Right atrium auricular region (tissue), 2 donors: ENCODE results near the gene TMEM208. TPM values are rescaled to one million over a fixed set of nuclear protein-coding genes. Genes with fewer than 3 reads are reported as not detected.

Source experiments
- DNase-seq: peaks from one replicate; pipeline ENCODE4 v3.0.0-alpha.2; 2019; ENCODE audit warnings: low spot score
- H3K27ac ChIP-seq, 2 donors: fragments of 200-600 bp; sonication (generic); 1 replicate in 1 of 2; 2 replicates in 1 of 2; pipeline ENCODE4 v1.5.1; 2016 to 2019
- H3K27me3 ChIP-seq, 2 donors: fragments of 200-600 bp; sonication (generic); one replicate each; pipeline versions ENCODE4 v1.5.1 to v1.6.0; 2017 to 2019
- H3K36me3 ChIP-seq: fragments of 200-600 bp; sonication (generic); one replicate; pipeline ENCODE4 v1.5.1; 2016
- H3K4me1 ChIP-seq, 2 donors: fragments of 200-600 bp; sonication (generic); one replicate each; pipeline versions ENCODE4 v1.5.1 to v1.6.0; 2017 to 2019
- H3K4me3 ChIP-seq, 2 donors: fragments of 200-600 bp; sonication (generic); 1 replicate in 1 of 2; 2 replicates in 1 of 2; pipeline ENCODE4 v1.5.1; 2017 to 2019; ENCODE audit warnings: mild to moderate bottlenecking in 1 of 2, moderate library complexity in 1 of 2
- H3K9me3 ChIP-seq, 2 donors: fragments of 200-600 bp; sonication (generic); one replicate each; pipeline ENCODE4 v1.5.1; 2019
- total RNA-seq, 2 donors: library from RNA; depleted of rRNA; stranded (reverse); fragments of >200 nt; gene quantifications; one replicate each; pipeline ENCODE4 v1.1.0, GENCODE V29; 2016
- TF ChIP-seq, protein P1 (sequence below), 2 donors: fragments of 200-600 bp; sonication (generic); IDR thresholded peaks; one replicate each; pipeline ENCODE4 v1.5.1; 2019; ENCODE audit warnings: antibody characterized with exemption in 2 of 2

The TMEM208 gene
- total RNA-seq, 2 donors from 2014 or later = 16.9 to 27.8 TPM

DNA sequence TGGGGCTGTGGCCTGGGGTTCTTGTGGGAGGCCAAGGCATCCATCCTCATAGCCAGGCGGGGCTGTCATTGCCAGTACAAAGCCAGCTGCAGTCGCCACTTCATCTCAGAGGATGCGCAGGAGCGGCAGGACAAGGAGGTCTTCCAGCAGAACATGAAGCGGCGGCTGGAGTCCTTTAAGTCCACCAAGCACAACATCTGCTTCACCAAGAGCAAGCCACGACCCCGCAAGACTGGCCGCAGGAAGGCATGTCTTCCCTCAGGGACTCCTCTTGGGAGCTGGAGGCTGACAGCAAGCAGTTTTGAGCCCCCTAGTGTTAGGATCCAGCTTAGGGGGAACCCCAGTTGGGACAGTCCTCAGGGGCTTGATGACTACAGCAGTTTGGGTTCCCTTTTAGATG lies 37.3 kb downstream of the TMEM208 start:
- Histone ChIP-seq H3K36me3 (no peaks in the 10 kb centered on the region), H3K4me3 (no peak overlapping the region), H3K27me3 (no peaks in the 10 kb centered on the region), H3K4me1 (no peaks in the 10 kb centered on the region), H3K27ac (no peak overlapping the region), H3K9me3 (no peaks in the 10 kb centered on the region)
- TF ChIP-seq, protein P1, sequence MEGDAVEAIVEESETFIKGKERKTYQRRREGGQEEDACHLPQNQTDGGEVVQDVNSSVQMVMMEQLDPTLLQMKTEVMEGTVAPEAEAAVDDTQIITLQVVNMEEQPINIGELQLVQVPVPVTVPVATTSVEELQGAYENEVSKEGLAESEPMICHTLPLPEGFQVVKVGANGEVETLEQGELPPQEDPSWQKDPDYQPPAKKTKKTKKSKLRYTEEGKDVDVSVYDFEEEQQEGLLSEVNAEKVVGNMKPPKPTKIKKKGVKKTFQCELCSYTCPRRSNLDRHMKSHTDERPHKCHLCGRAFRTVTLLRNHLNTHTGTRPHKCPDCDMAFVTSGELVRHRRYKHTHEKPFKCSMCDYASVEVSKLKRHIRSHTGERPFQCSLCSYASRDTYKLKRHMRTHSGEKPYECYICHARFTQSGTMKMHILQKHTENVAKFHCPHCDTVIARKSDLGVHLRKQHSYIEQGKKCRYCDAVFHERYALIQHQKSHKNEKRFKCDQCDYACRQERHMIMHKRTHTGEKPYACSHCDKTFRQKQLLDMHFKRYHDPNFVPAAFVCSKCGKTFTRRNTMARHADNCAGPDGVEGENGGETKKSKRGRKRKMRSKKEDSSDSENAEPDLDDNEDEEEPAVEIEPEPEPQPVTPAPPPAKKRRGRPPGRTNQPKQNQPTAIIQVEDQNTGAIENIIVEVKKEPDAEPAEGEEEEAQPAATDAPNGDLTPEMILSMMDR (IDR thresholded peaks at IDR 0.05) = no peak
- DNase-seq = no peak

DNA sequence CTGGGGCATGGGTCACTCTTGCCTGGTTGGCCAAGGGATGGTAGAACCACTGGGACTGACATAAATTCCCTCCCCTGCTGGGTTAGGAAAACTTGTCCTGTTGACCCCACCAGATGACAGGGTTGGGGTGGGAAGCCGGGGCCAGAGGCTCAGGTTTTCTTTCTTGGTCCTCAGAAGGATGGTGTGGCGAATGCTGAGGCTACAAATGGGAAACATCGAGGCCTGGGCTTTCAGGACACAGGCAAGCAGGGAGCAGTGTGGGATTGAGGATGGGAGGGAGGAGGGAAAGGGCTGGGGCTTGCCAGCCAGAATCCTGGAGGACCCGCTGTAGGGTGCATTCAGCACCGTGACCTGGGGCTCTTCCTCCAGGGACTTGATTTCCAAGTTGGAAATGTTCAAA lies 37.9 kb downstream of the TMEM208 start:
- H3K4me3 ChIP-seq = no peak overlapping the region
- H3K9me3 ChIP-seq = no peaks in the 10 kb centered on the region
- TF ChIP-seq, protein P1 (IDR thresholded peaks at IDR 0.05) = no peak
- no peaks in the 10 kb centered on the region for H3K27me3 ChIP-seq
- peaks cover 0 to 2% of the 10 kb centered on the region in 2 donors for H3K4me1 ChIP-seq
- DNase-seq = no peak
- no peak overlapping the region for H3K27ac ChIP-seq
- H3K36me3 ChIP-seq = no peaks in the 10 kb centered on the region

DNA sequence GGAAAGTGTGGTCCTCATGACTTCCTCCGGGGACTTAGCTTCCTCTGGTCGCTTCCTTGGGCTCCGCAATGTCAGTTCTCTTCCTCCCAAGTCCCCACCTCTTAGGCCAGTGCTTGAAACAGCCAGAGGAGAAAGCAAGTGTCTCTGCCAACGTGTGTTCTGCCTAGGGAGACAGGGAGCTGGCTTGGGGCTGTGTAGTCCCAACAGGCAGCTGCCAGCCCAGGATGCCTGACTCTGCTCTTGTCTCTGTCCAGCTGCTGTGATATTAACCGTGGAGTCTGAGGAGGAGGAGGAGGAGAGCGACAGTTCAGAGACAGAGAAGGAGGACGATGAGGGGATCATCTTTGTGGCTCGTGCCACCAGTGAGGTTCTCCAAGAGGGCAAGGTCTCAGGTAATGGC lies 38.9 kb downstream of the TMEM208 start:
- Histone ChIP-seq H3K27me3 (no peaks in the 10 kb centered on the region), H3K4me3 (no peak overlapping the region), H3K27ac (no peak overlapping the region), H3K4me1 (peaks cover 0 to 3% of the 10 kb centered on the region in 2 donors), H3K9me3 (no peaks in the 10 kb centered on the region), H3K36me3 (no peaks in the 10 kb centered on the region)
- TF ChIP-seq, protein P1 (IDR thresholded peaks at IDR 0.05) = no peak
- DNase-seq = no peak

DNA sequence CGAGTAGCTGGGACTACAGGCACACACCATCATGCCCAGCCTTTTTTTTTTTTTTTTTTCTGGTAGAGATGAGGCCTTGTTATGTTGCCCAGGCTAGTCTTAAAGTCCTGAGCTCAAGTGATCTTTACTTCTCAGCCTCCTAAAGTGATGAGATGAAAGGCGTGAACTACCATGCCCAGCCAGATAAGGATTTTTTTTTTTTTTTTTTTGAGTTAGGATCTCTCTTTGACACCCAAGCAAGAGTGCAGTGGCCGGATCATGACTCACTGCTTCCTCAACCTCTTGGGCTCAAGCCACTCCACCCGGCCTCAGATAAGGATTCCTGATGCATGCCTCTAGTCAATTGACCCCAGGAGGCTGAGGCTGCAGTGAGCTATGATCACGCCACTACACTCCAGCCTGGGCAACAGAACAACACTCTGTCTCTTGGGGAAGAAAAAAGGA lies 41.2 kb downstream of the TMEM208 start:
- H3K36me3 ChIP-seq = no peaks in the 10 kb centered on the region
- H3K27ac ChIP-seq = no peak overlapping the region
- no peak overlapping the region for H3K4me3 ChIP-seq
- H3K9me3 ChIP-seq = no peaks in the 10 kb centered on the region
- peak; percentile 88 for DNase-seq
- no peaks in the 10 kb centered on the region for H3K27me3 ChIP-seq
- TF ChIP-seq, protein P1 (IDR thresholded peaks at IDR 0.05) = no peak
- H3K4me1 ChIP-seq = peaks cover 0 to 3% of the 10 kb centered on the region in 2 donors

DNA sequence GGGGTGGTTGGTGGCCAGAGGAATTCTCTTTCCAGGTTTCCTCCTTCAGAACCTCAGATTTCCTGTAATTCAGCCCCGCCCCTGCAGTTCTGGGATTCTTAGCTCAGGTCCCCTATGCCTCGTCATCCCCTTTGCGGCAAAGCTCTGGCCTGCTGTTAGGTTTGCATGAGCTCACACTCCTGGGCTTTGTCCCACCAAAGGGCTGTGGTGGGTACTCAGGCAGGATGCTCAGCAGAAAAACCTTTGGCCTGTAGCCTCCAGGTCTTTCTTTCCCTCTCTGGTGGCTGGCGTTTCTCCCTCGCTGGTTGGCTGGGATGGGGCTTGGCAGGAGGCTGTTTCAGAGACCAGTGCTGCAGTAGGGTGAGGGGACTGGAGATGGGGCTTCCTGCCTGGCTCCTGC lies 42.8 kb downstream of the TMEM208 start:
- H3K27ac ChIP-seq = no peak overlapping the region

DNA sequence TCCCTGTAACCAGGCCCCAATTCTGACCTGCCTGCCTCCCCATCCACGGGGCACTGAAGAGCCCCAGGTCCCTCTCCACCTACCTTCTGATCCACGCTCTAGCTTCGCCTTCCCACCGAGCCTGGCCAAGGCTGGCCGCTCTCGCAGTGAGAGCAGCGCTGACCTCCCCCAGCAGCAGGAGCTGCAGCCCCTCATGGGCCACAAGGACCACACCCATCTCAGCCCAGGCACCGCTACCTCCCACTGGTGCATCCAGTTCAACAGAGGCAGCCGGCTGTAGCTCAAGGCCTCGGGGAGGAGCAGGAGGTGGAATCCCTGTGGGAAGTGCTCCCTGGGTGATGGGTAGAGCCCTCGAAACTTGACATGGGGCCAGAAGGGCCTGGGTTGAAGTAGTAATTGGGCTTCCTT lies 44.0 kb downstream of the TMEM208 start:
- DNase-seq = no peak
- Histone ChIP-seq H3K4me1 (peaks cover 0 to 3% of the 10 kb centered on the region in 2 donors), H3K9me3 (no peaks in the 10 kb centered on the region), H3K4me3 (no peak overlapping the region), H3K27ac (no peak overlapping the region), H3K36me3 (no peaks in the 10 kb centered on the region), H3K27me3 (no peaks in the 10 kb centered on the region)
- TF ChIP-seq, protein P1 (IDR thresholded peaks at IDR 0.05) = no peak

More for the DNA sequence above, 42.8 kb downstream of the TMEM208 start:
- TF ChIP-seq, protein P1 (IDR thresholded peaks at IDR 0.05) = no peak
- H3K36me3 ChIP-seq = no peaks in the 10 kb centered on the region
- peaks cover 0 to 3% of the 10 kb centered on the region in 2 donors for H3K4me1 ChIP-seq
- no peaks in the 10 kb centered on the region for H3K27me3 ChIP-seq
- H3K9me3 ChIP-seq = no peaks in the 10 kb centered on the region
- no peak overlapping the region for H3K4me3 ChIP-seq
- DNase-seq = no peak
